ENCODE results near the gene ADORA3.

ADORA3 gene

DNA sequence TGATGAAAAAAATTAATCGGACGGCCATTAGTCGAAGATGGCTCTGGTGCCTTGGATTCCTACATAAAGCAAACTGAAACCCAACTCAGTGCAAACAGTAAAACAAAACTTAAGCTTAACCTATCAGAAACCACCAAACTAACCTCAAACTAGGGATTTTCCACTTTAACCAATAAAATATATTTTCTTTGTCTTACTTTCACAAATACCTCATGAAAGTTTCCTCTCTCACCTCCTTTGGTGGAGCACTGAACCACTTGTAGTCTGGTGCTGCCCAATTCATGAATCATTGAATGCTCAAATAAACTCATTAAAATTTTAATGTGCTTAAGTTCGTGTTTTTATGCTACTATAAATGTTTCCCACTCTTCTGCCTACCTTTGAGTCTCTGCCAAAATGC lies 7.0 kb downstream of the ADORA3 start:
- H3K9ac ChIP-seq (ENCODE audit: insufficient read length, low read depth): no peak overlapping the region
- DNase-seq (ENCODE audit: low read depth, low spot score): no peak
- no peaks in the 10 kb centered on the region for H3K36me3 ChIP-seq (ENCODE audit: insufficient read depth, insufficient read length, low read length)
- no peak for TF ChIP-seq ZNF274 (IDR thresholded peaks at IDR 0.05; ENCODE audit: low read depth, low read length)
- no peak for TF ChIP-seq YY1 (IDR thresholded peaks at IDR 0.05; ENCODE audit: insufficient read depth, insufficient read length)
- TF ChIP-seq SUZ12 (IDR thresholded peaks at IDR 0.05; ENCODE audit: extremely low read depth, insufficient read depth, insufficient read length): no peak
- no peaks in the 10 kb centered on the region for H3K27me3 ChIP-seq (ENCODE audit: insufficient read depth, insufficient read length)
- H3K9me3 ChIP-seq (ENCODE audit: insufficient read depth, low read length): no peaks in the 10 kb centered on the region; the same call in 1 of the 2 replicates
- no peaks in the 10 kb centered on the region for H3K4me1 ChIP-seq (ENCODE audit: insufficient read depth, insufficient read length)
- H3K4me3 ChIP-seq (ENCODE audit: insufficient read length, low read depth): no peak overlapping the region

GRCh38 chr1:111491070-111491469 lies 12.4 kb downstream of the ADORA3 start:
- DNase-seq (ENCODE audit: low read depth, low spot score): no peak
- H3K4me1 ChIP-seq (ENCODE audit: insufficient read depth, insufficient read length): no peaks in the 10 kb centered on the region
- H3K9me3 ChIP-seq (ENCODE audit: insufficient read depth, low read length): no peaks in the 10 kb centered on the region; the same call in 1 of the 2 replicates
- H3K4me3 ChIP-seq (ENCODE audit: insufficient read length, low read depth): no peak overlapping the region
- H3K27me3 ChIP-seq (ENCODE audit: insufficient read depth, insufficient read length): no peaks in the 10 kb centered on the region
- no peaks in the 10 kb centered on the region for H3K36me3 ChIP-seq (ENCODE audit: insufficient read depth, insufficient read length, low read length)
- TF ChIP-seq ZNF274 (IDR thresholded peaks at IDR 0.05; ENCODE audit: low read depth, low read length) (no peak), YY1 (IDR thresholded peaks at IDR 0.05; ENCODE audit: insufficient read depth, insufficient read length) (no peak), SUZ12 (IDR thresholded peaks at IDR 0.05; ENCODE audit: extremely low read depth, insufficient read depth, insufficient read length) (no peak)
- no peak overlapping the region for H3K9ac ChIP-seq (ENCODE audit: insufficient read length, low read depth)

DNA sequence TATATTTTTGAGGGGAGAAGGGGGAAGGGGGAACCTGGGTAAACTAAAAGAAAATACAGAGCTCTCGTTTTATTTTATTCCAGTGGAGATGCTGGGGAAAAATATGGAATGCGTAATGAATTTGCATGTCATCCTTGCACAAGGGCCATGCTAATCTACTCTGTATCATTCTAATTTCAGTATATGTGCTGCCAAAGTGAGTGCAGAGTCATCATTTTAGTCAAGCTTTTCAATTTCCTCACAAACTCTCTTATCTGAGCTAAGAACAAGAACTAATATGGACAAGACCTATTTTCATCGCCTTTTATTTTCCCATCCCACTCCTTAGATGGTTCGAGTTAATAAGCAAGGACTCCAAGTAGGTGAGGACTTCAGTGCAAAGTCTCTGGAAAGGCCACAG lies 13.2 kb downstream of the ADORA3 start:
- TF ChIP-seq SUZ12 (IDR thresholded peaks at IDR 0.05; ENCODE audit: extremely low read depth, insufficient read depth, insufficient read length) (no peak), YY1 (IDR thresholded peaks at IDR 0.05; ENCODE audit: insufficient read depth, insufficient read length) (no peak), ZNF274 (IDR thresholded peaks at IDR 0.05; ENCODE audit: low read depth, low read length) (no peak)
- Histone ChIP-seq H3K4me1 (ENCODE audit: insufficient read depth, insufficient read length) (no peaks in the 10 kb centered on the region), H3K36me3 (ENCODE audit: insufficient read depth, insufficient read length, low read length) (no peaks in the 10 kb centered on the region), H3K9ac (ENCODE audit: insufficient read length, low read depth) (no peak overlapping the region), H3K27me3 (ENCODE audit: insufficient read depth, insufficient read length) (no peaks in the 10 kb centered on the region), H3K4me3 (ENCODE audit: insufficient read length, low read depth) (no peak overlapping the region), H3K9me3 (ENCODE audit: insufficient read depth, low read length) (no peaks in the 10 kb centered on the region; the same call in 1 of the 2 replicates)
- DNase-seq (ENCODE audit: low read depth, low spot score): no peak

- no peak overlapping the region for H3K9ac ChIP-seq (ENCODE audit: insufficient read length, low read depth)
- H3K4me1 ChIP-seq (ENCODE audit: insufficient read depth, insufficient read length): no peaks in the 10 kb centered on the region
- H3K36me3 ChIP-seq (ENCODE audit: insufficient read depth, insufficient read length, low read length): no peaks in the 10 kb centered on the region
- DNase-seq (ENCODE audit: low read depth, low spot score): no peak
- H3K4me3 ChIP-seq (ENCODE audit: insufficient read length, low read depth): no peak overlapping the region
- no peaks in the 10 kb centered on the region; the same call in 1 of the 2 replicates for H3K9me3 ChIP-seq (ENCODE audit: insufficient read depth, low read length)
- no peaks in the 10 kb centered on the region for H3K27me3 ChIP-seq (ENCODE audit: insufficient read depth, insufficient read length)
- TF ChIP-seq SUZ12 (IDR thresholded peaks at IDR 0.05; ENCODE audit: extremely low read depth, insufficient read depth, insufficient read length) (no peak), ZNF274 (IDR thresholded peaks at IDR 0.05; ENCODE audit: low read depth, low read length) (no peak), YY1 (IDR thresholded peaks at IDR 0.05; ENCODE audit: insufficient read depth, insufficient read length) (no peak)
These were observed 13.8 kb downstream of the ADORA3 start for GRCh38 chr1:111489604-111490003.

- no peak for DNase-seq (ENCODE audit: low read depth, low spot score)
- TF ChIP-seq SUZ12 (IDR thresholded peaks at IDR 0.05; ENCODE audit: extremely low read depth, insufficient read depth, insufficient read length) (no peak), YY1 (IDR thresholded peaks at IDR 0.05; ENCODE audit: insufficient read depth, insufficient read length) (no peak), ZNF274 (IDR thresholded peaks at IDR 0.05; ENCODE audit: low read depth, low read length) (no peak)
- H3K9ac ChIP-seq (ENCODE audit: insufficient read length, low read depth): no peak overlapping the region
- H3K27me3 ChIP-seq (ENCODE audit: insufficient read depth, insufficient read length): no peaks in the 10 kb centered on the region
- no peaks in the 10 kb centered on the region for H3K36me3 ChIP-seq (ENCODE audit: insufficient read depth, insufficient read length, low read length)
- H3K4me3 ChIP-seq (ENCODE audit: insufficient read length, low read depth): no peak overlapping the region
- no peaks in the 10 kb centered on the region for H3K4me1 ChIP-seq (ENCODE audit: insufficient read depth, insufficient read length)
- H3K9me3 ChIP-seq (ENCODE audit: insufficient read depth, low read length): no peaks in the 10 kb centered on the region; the same call in 1 of the 2 replicates
These were observed 14.8 kb downstream of the ADORA3 start for GRCh38 chr1:111488669-111489068.

DNA sequence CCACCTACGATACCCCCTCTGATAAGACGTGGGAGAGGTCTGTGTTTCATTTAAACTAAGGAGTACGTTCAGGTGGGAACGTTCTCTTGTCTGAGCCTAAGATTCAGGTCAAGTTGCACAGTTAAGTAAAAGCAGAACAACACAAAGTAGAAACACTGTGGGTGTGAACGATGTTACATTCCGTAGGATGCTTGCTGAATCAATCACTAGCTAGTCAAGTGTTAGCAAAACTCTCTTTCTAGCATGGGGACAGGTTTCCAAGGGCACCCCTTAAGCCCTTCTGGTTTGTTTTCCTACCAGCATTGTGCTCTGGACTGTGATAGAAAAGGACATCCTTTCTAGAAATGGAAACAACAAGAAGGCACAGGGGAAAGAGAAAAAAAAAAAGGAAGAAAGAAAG lies 16.3 kb downstream of the ADORA3 start:
- Histone ChIP-seq H3K9me3 (ENCODE audit: insufficient read depth, low read length) (no peaks in the 10 kb centered on the region), H3K4me1 (ENCODE audit: insufficient read depth, insufficient read length) (no peaks in the 10 kb centered on the region), H3K9ac (ENCODE audit: insufficient read length, low read depth) (no peak overlapping the region), H3K27me3 (ENCODE audit: insufficient read depth, insufficient read length) (no peaks in the 10 kb centered on the region), H3K4me3 (ENCODE audit: insufficient read length, low read depth) (no peak overlapping the region), H3K36me3 (ENCODE audit: insufficient read depth, insufficient read length, low read length) (no peaks in the 10 kb centered on the region)
- TF ChIP-seq YY1 (IDR thresholded peaks at IDR 0.05; ENCODE audit: insufficient read depth, insufficient read length) (no peak), ZNF274 (IDR thresholded peaks at IDR 0.05; ENCODE audit: low read depth, low read length) (no peak), SUZ12 (IDR thresholded peaks at IDR 0.05; ENCODE audit: extremely low read depth, insufficient read depth, insufficient read length) (no peak)
- no peak for DNase-seq (ENCODE audit: low read depth, low spot score)

DNA sequence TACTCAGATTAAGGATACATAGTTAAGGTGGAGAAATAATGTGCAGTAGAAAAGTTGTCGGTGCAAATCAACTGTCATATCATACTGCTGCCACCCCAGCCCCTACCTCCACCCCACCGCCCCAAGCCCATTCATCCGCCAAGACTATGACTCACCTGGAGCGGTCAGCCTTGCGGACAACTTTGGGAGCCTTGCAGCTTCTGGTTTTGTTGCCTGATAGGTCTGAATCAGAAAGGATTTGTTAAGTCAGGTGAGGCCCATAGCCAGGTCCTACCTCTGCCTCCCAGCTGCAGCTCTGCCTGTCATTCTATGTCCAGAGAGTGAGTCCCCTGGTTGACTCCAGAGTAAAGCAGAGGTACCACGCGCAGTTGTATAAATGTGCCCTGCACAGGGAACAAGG lies 17.0 kb downstream of the ADORA3 start:
- Histone ChIP-seq H3K36me3 (ENCODE audit: insufficient read depth, insufficient read length, low read length) (no peaks in the 10 kb centered on the region), H3K4me1 (ENCODE audit: insufficient read depth, insufficient read length) (no peaks in the 10 kb centered on the region), H3K27me3 (ENCODE audit: insufficient read depth, insufficient read length) (no peaks in the 10 kb centered on the region), H3K4me3 (ENCODE audit: insufficient read length, low read depth) (no peak overlapping the region), H3K9ac (ENCODE audit: insufficient read length, low read depth) (no peak overlapping the region), H3K9me3 (ENCODE audit: insufficient read depth, low read length) (no peaks in the 10 kb centered on the region)
- DNase-seq (ENCODE audit: low read depth, low spot score): no peak
- no peak for TF ChIP-seq SUZ12 (IDR thresholded peaks at IDR 0.05; ENCODE audit: extremely low read depth, insufficient read depth, insufficient read length)
- no peak for TF ChIP-seq ZNF274 (IDR thresholded peaks at IDR 0.05; ENCODE audit: low read depth, low read length)
- TF ChIP-seq YY1 (IDR thresholded peaks at IDR 0.05; ENCODE audit: insufficient read depth, insufficient read length): no peak

Measured in NT2/D1 (cell line).